GM19324 (cell line): Measurements from ENCODE around the gene PFKFB3.
"Not testable (repeated sequence)": the region's sequence is repeated elsewhere in the genome, so short reads cannot be mapped to it uniquely, and the experiment has no call there.

ENCODE experiments used
- ATAC-seq: cut with Tn5 transposase; IDR thresholded peaks from one replicate; pipeline ENCODE4 v1.9.1; 2021; ENCODE audit warnings: mild to moderate bottlenecking, moderate library complexity; ENCODE audit not compliant: unreplicated experiment, low FRiP score

PFKFB3 gene

GRCh38 chr10:6177880-6178281 lies 24.9 kb upstream of the PFKFB3 start:
- no peak for ATAC-seq

- no peak for ATAC-seq
Measured at GRCh38 chr10:6178581-6178980, 24.2 kb upstream of the PFKFB3 start.

DNA sequence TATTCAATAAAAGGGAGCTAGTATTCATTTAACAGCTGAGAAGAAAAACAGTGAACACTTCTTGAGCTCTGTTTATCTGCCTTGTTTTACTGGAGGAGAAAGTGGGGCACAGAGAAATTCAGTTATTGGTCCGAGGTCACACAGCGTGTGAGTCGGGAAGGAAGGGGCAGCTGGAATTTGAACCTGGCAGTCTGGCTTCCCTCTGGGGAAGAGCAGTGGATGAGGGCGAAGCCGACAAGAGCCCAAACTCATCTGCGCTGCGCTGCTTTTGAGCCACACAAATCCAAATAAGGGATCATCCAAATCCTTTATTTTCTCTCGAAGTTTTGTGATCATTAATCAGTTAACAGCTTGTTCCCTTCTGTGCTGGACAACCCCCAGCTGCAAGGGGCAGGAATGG lies 23.7 kb upstream of the PFKFB3 start:
- no peak for ATAC-seq

DNA sequence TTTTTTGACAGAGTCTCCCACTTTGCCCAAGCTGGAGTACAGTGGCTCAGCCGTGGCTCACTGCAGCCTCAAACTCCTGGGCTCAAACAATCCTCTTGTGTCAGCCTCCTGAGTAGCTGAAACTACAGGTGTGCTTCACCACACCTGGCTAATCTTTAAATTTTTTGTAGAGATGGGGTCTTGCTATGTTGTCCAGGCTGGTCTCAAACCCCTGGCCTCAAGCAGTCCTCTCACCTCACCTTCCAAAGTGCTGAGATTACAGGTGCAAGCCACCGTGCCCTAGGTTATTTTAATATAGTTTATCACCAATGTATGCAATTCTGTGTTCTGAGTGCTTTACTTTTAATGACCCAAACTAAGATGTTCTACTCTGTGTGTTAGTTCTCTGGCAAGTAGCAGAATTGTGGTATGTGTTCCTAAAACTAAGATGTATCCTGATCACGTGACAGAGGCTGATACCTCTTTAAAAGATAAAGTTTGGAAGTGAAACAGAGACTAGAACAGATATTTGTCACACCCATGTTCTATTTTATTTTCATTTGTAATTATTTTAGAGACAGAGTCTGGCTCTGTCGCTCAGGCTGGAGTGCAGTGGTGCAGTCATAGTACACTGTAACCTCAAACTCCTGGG lies 22.1 kb upstream of the PFKFB3 start:
- no peak for ATAC-seq

- no peak for ATAC-seq
Measured at GRCh38 chr10:6181249-6181648, 21.5 kb upstream of the PFKFB3 start.

DNA sequence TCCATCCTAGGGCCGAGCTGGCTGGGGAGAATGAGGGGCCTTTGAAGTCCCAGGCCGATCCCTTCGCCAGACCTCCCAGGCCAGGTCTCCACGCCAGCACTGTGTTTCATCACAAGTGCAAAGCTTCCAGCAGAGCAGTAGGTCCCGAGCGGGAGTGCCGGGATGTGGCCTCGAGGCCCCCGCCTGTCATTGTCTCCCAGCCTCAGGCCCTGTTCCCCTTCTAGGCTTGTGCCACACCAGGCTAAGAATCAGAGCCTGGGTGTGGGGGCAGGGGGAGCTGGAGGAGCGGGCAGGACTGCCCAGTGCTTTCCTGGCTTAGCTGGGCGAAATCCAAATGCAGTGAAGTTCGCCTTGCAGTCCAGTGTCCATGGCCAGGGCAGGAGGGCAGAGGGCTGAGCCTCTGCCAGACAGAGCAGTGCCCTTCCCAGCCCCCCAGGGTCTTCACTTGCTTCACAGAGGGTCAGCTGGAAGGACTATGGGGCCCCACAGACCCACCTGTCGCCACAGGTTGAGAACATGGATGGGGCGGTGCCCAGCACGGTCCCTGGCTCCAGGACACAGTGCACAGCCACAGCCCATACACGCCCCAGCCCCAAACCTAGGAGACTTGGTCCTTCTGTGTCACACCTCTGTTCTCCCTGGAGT lies 20.2 kb upstream of the PFKFB3 start:
- ATAC-seq: no peak

GRCh38 chr10:6185039-6185716 lies 17.6 kb upstream of the PFKFB3 start:
- ATAC-seq: no peak

DNA sequence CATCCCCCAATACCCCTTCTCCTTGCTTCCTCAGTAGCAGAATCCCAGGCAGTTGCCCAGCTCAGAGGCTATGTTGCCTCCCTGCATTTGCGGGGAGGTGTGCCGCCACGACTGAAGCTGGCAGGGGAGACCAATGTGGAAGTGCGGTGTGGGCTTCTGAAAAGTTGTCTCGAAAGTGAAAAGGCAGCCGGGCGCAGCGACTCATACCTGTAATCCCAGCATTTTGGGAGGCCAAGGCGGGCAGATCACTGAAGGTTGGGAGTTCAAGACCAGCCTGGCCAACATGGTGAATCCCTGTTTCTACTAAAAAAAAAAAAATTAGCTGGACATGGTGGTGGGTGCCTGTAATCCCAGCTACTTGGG lies 15.9 kb upstream of the PFKFB3 start:
- ATAC-seq: no peak

DNA sequence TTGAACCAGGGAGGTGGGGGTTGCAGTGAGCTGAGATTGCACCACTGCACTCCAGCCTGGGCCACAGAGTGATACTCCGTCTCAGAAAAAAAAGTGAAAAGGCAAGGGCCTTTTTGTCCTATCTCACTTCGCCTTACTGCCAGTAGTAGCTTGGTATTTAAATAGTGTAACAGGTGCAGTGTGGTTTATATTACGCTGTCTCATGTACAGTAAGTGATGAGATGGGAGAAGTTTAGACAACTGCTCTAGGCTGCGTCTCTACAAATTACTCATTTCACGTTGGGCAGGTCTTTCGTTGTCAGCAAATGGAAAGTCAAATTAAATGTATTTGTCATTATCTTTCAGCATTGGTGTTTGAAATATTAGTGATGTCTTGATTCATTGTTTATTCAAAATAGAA lies 15.5 kb upstream of the PFKFB3 start:
- ATAC-seq: no peak

DNA sequence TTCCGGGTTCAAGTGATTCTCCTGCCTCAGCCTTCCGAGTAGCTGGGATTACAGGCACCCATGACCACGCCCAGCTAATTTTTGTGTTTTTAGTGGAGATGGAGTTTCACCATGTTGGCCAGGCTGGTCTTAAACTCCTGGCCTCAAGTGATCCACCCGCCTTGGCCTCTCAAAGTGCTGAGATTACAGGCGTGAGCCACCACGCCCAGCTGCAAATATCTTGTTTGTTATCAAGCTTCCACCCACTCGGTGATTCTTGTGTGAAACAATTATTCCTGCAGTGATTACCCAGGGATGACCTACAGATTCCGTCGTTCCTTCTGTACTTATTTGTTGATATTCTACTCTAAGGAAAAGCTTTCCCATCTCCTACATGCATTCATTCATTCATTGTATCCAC lies 12.7 kb upstream of the PFKFB3 start:
- ATAC-seq: not testable (repeated sequence)

DNA sequence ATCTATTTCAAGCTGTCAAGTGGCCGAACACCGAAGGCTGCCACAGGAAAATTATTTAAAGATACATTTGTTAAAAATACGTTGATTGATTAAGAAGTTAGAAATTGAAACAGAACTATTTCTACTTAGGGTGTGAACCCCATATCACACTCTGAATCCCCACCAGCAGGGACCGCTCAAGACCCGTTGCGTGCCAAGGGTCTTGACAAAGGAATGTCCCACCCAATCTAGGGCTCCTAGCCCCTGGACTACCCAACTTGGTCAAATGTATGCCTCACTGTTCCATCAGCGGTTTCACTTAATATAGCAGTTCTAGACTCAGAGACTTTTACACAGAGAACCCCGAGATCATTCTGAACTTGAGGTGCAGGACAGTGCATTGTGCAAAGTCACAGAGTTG lies 11.6 kb upstream of the PFKFB3 start:
- ATAC-seq: no peak

DNA sequence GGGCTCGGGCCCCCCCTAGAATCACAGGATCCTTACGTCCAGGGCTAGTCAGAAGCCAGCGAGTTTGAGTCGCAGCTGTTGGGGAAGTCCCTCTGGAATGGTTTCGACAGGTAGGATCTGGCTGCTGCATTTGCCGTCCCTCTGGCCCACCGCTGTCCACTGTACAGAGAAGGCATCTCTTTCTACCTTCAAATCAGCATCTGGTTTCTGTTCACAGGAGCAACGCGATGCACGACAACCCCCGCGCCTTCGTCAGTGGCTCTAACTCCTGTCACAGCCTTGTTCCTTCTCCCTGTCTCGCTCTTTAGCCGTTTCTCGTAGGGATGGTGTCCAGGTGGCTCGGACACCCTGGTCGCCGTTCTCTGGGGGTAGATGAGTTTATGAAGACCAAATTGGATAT lies 11.2 kb upstream of the PFKFB3 start:
- no peak for ATAC-seq

DNA sequence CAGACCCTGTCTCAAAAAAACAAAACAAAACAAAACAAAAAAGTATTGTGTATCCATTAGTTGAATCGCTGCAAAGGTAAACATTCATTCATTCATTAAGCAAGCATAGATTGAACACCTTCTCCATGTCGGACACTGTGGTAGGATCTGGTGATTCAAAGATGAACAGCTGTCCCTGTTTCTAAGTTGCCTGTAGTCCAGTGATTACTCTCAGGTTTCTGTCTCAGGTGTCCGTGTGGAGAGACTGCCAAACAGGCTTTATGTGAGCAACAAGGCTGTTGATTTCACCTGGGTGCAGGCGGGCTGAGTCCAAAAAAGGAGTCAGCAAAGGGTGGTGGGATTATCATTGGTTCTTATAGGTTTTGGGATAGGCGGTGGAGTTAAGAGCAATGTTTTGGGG lies 9.4 kb upstream of the PFKFB3 start:
- not testable (repeated sequence) for ATAC-seq

DNA sequence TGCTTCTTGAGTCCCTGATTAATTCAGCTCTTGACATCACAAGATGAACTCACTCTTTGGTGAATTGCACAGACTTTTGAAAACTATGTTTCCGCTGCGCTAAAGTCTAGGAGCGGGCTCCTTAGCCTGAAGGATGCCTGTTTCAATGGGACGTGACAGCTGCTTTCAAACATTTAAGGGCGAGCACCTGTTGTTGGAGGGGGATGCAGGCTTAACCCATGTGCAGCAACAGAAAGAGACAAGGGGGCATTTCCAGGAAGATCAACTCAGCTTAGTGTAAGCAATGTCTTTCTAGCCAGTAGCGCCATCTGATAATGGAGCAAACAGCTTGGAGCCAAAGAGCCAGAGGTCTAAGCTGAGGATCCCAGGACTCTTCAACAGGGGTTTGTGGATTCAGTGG lies 8.4 kb upstream of the PFKFB3 start:
- ATAC-seq: no peak

- ATAC-seq: no peak
Measured at GRCh38 chr10:6195376-6195775, 7.4 kb upstream of the PFKFB3 start.

- no peak for ATAC-seq
Measured at GRCh38 chr10:6195846-6196245, 6.9 kb upstream of the PFKFB3 start.

DNA sequence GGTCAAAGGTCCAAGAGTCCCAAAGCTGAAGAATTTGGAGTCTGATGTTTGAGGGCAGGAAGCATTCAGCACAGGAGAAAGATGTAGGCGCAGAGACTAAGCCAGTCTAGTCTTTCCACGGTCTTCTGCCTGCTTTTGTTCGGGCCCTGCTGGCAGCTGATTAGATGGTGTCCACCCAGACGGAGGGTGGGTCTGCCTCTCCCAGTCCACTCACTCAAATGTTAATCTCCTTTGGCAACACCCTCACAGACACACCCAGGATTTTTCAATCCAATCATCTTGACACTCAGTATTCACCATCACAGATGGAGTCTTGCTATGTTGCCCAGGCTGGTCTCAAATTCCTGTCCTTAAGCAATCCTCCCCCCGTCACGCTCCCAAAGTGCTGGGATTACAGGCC lies 6.2 kb upstream of the PFKFB3 start:
- ATAC-seq: not testable (repeated sequence)

DNA sequence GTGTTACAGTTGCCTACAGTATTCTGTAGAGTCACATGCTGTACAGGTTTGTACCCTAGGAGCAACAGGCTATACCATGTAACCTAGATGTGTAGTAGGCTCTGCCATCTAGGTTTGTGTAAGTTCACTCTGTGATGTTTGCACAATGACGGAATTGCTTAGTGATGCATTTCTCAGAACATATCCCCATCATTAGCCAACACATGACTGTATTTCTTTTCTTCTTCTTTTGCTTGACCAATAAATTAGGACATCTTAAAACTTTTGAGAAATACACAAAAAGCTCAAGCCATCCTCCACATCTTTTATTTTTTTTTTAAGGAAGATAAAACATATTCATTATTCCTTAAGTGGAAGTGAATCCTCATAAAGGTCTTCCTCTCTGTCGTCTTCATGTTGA lies 5.4 kb upstream of the PFKFB3 start:
- no peak for ATAC-seq

DNA sequence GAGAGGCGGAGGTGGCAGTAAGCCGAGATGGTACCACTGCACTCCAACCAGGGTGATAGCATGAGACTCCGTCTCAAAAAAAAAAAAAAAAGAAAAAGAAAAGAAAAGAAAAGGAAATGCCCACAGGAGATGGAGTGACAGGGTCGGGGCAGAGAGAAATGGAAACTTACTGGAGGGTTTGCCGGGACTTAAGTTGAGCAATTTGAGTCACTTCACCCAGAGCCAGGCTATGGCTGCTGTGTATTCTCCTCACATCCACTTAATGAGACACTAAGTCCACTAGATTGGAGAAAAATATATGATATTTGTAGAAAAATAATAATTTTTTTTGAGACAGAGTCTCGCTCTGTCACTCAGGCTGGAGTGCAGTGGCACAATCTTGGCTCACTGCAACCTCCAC lies 4.6 kb upstream of the PFKFB3 start:
- ATAC-seq: no peak

- ATAC-seq: no peak
Measured at GRCh38 chr10:6199131-6199733, 3.5 kb upstream of the PFKFB3 start.

GRCh38 chr10:6200440-6200733 lies 2.3 kb upstream of the PFKFB3 start:
- no peak for ATAC-seq
